ENCODE results near the gene METTL16. TPM values are rescaled to one million over a fixed set of nuclear protein-coding genes. Genes with fewer than 3 reads are reported as not detected.

METTL16 gene
- total RNA-seq, 2 donors from 2014 or later: 16.3 to 23.1 TPM

DNA sequence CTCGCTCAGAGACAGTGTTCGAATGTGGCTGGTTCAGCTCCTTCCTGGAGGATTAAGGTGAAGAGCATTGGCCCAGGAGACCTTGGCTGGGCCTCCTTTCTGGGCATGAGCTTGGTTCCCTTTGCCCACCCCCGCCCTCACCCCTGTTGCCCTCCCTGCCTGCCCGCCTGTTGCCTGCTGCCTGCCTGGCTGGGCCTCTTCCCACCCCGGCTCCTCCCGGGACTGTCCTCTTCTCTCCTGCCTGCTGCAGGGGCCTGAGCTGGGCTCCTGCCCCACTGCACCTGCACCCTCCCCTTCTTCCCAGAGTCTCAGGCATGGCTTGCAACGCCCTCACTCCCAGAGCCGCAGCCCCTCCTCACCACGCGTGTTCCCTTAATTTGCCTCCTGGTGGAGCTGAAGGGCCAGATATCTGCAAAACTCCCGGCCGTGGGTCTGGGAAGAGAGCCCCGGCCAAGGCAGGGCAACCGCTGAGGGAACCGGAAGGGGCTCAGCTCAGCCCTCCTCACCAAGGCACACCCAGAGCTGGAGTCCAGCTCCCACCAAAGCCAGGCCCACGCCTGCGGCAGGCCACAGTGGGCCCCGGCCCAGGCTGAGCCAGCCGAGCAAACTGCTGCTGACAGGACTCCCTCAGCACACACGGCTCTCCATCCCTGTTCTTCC, 142.0 kb downstream of the METTL16 start:
- H3K27me3 ChIP-seq: no peaks in the 10 kb centered on the region
- no peaks in the 10 kb centered on the region for H3K36me3 ChIP-seq
- no peak overlapping the region for H3K9ac ChIP-seq (ENCODE audit: low read depth in 2 of 2, low read length in 2 of 2)
- intact Hi-C loops (cut with DNase I): no loop called here
- H3K4me3 ChIP-seq: no peak overlapping the region
- TF ChIP-seq, protein P1, sequence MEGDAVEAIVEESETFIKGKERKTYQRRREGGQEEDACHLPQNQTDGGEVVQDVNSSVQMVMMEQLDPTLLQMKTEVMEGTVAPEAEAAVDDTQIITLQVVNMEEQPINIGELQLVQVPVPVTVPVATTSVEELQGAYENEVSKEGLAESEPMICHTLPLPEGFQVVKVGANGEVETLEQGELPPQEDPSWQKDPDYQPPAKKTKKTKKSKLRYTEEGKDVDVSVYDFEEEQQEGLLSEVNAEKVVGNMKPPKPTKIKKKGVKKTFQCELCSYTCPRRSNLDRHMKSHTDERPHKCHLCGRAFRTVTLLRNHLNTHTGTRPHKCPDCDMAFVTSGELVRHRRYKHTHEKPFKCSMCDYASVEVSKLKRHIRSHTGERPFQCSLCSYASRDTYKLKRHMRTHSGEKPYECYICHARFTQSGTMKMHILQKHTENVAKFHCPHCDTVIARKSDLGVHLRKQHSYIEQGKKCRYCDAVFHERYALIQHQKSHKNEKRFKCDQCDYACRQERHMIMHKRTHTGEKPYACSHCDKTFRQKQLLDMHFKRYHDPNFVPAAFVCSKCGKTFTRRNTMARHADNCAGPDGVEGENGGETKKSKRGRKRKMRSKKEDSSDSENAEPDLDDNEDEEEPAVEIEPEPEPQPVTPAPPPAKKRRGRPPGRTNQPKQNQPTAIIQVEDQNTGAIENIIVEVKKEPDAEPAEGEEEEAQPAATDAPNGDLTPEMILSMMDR (IDR thresholded peaks at IDR 0.05): no peak
- no peak for DNase-seq
- H3K4me1 ChIP-seq: no peaks in the 10 kb centered on the region
- H3K27ac ChIP-seq: no peak overlapping the region
- H3K9me3 ChIP-seq: no peaks in the 10 kb centered on the region

DNA sequence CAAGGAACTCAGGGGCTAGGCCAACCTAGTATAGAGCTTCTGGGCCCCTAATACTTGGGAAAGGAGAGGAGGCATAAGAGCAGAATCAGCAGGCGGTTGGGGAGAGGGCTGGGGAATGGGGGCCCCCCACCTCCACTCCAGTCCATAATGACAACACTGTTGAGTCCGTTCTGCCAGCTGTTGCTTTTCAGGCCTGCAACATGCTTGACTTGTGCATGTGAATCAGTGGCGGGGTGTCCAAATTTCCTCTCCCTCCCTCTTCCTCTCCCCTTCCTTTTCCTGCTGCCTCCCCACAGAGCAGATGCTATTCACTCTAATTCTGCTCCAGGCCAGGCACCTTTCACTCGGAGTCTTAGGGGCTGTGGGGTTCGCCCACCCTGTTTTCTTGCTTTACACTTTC, 142.6 kb downstream of the METTL16 start:
- Histone ChIP-seq H3K4me1 (no peaks in the 10 kb centered on the region), H3K4me3 (no peak overlapping the region), H3K36me3 (no peaks in the 10 kb centered on the region), H3K27me3 (no peaks in the 10 kb centered on the region), H3K9ac (ENCODE audit: low read depth in 2 of 2, low read length in 2 of 2) (no peak overlapping the region), H3K27ac (no peak overlapping the region), H3K9me3 (no peaks in the 10 kb centered on the region)
- intact Hi-C loops (cut with DNase I): no loop called here
- DNase-seq: no peak
- TF ChIP-seq, protein P1 (IDR thresholded peaks at IDR 0.05): no peak

GRCh38 chr17:2368359-2368758, 143.3 kb downstream of the METTL16 start:
- no peak overlapping the region for H3K4me3 ChIP-seq
- H3K27me3 ChIP-seq: no peaks in the 10 kb centered on the region
- H3K4me1 ChIP-seq: no peaks in the 10 kb centered on the region
- H3K9me3 ChIP-seq: no peaks in the 10 kb centered on the region
- H3K27ac ChIP-seq: no peak overlapping the region
- no peaks in the 10 kb centered on the region for H3K36me3 ChIP-seq
- DNase-seq: no peak
- intact Hi-C loops (cut with DNase I): no loop called here
- no peak overlapping the region for H3K9ac ChIP-seq (ENCODE audit: low read depth in 2 of 2, low read length in 2 of 2)
- TF ChIP-seq, protein P1 (IDR thresholded peaks at IDR 0.05): no peak

DNA sequence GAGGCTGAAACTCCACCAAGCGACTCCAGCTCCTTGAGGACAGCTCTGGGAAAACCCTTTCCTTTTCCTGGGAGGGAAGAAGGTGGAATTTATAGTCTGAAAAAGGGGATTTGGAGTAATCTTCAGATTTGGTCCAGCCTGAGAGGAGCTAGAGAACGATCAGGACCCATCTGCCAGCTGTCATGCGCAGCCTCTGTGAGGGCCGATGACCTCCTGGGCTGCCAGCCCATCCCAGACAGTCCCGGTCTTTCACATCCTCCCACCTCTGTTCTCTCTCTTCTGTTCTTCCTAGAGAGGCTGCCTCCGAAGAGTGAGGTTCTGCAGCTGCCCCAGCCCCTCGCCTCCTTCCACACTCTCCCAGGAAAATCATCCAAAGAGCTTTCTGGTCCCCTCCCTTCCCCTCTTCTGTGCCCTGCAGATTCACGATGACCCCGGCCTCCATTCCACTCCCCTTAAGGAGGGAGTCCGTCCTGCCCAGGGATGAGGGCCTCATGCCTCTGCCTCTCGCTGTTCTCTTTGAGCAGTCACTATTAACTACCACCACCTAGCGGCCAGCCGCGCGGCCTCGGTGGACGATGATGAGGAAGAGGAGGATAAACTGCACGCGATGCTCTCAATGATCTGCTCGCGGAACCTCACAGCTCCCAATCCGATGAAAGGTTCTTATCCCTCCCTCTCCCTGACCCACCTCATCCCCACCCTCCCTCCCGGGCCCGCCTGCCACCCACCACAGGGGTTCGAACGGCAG, 144.8 kb downstream of the METTL16 start:
- no peak overlapping the region for H3K9ac ChIP-seq (ENCODE audit: low read depth in 2 of 2, low read length in 2 of 2)
- DNase-seq: no peak
- TF ChIP-seq, protein P1 (IDR thresholded peaks at IDR 0.05): no peak
- H3K36me3 ChIP-seq: no peaks in the 10 kb centered on the region
- intact Hi-C loops (cut with DNase I): no loop called here
- no peaks in the 10 kb centered on the region for H3K9me3 ChIP-seq
- H3K27me3 ChIP-seq: no peaks in the 10 kb centered on the region
- no peak overlapping the region for H3K4me3 ChIP-seq
- H3K27ac ChIP-seq: no peak overlapping the region
- H3K4me1 ChIP-seq: no peaks in the 10 kb centered on the region

Other genes with a start within 250 kb of the METTL16 start
- 10 to 100 TPM; 18.3 to 23.6 TPM for gene SMG6, start 208.1 kb downstream of the METTL16 start, total RNA-seq
- gene SRR, start 207.9 kb downstream of the METTL16 start, total RNA-seq: 10 to 100 TPM in 1 of 2 donors, 1 to 10 TPM in 1; 9.0 to 11.0 TPM
- 10 to 100 TPM; 13.7 to 28.5 TPM for gene TSR1, start 175.4 kb downstream of the METTL16 start, total RNA-seq
- 10 to 100 TPM; 26.7 to 27.6 TPM for gene SGSM2, start 174.4 kb downstream of the METTL16 start, total RNA-seq
- 10 to 100 TPM; 20.7 to 29.3 TPM for gene MNT, start 110.8 kb downstream of the METTL16 start, total RNA-seq
- gene PAFAH1B1, start 81.8 kb upstream of the METTL16 start, total RNA-seq: 100 to 1,000 TPM; 102 to 155 TPM
- 100 to 1,000 TPM; 111 to 285 TPM for gene CLUH, start 199.9 kb upstream of the METTL16 start, total RNA-seq
- gene CCDC92B, start 237.8 kb upstream of the METTL16 start, total RNA-seq: 1 to 10 TPM in 1 of 2 donors, under 1 TPM in 1; 0.72 to 1.8 TPM